Heart right ventricle (tissue), 16 donors: ENCODE measurements around the gene PRAF2. TPM values are rescaled to one million over a fixed set of nuclear protein-coding genes. Genes with fewer than 3 reads are reported as not detected.

ENCODE experiments used
- ATAC-seq, 8 donors: fragments of 200-7000 bp; cut with Tn5 transposase; one replicate each; pipeline ENCODE4 v1.9.1; 2020; ENCODE audit warnings: mild to moderate bottlenecking in 8 of 8, moderate library complexity in 8 of 8, moderate number of reproducible peaks in 1 of 8
- DNase-seq, 2 donors: peaks; one replicate each; pipeline ENCODE4 v3.0.0-alpha.2; 2020
- H3K27ac ChIP-seq, 10 donors: fragments of 200-600 bp; sonication (generic) in 2 of 10; one replicate each; pipeline versions ENCODE4 v1.5.0 to v1.8.0; 2020 to 2022; ENCODE audit warnings: mild to moderate bottlenecking in 3 of 10
- H3K27me3 ChIP-seq, 7 donors: fragments of 200-600 bp; one replicate each; pipeline ENCODE4 v1.8.0; 2021 to 2022; ENCODE audit warnings: mild to moderate bottlenecking in 2 of 7
- H3K36me3 ChIP-seq, 9 donors: fragments of 200-600 bp; sonication (generic) in 1 of 9; one replicate each; pipeline versions ENCODE4 v1.5.0 to v1.8.0; 2020 to 2022; ENCODE audit warnings: mild to moderate bottlenecking in 2 of 9
- H3K4me1 ChIP-seq, 9 donors: fragments of 200-600 bp; sonication (generic) in 1 of 9; one replicate each; pipeline versions ENCODE4 v1.5.0 to v1.8.0; 2020 to 2022; ENCODE audit warnings: mild to moderate bottlenecking in 4 of 9
- H3K4me3 ChIP-seq, 10 donors: fragments of 200-600 bp; sonication (generic) in 2 of 10; one replicate each; pipeline versions ENCODE4 v1.5.0 to v1.8.0; 2020 to 2022; ENCODE audit warnings: mild to moderate bottlenecking in 7 of 10, moderate library complexity in 2 of 10
- H3K9me3 ChIP-seq, 11 donors: fragments of 200-600 bp in 10 of 11; sonication (generic) in 2 of 11; one replicate each; pipeline versions ENCODE4 v1.5.0 to v1.8.0; 2013 to 2022; ENCODE audit warnings: mild to moderate bottlenecking in 2 of 11, control low read depth in 1 of 11, moderate library complexity in 1 of 11
- WGBS, 2 donors: extraction: QIAGEN DNeasy Blood & Tissue Kit; methylation state at CpG; one replicate each; pipeline ENCODE4 v1.1.7; 2013; ENCODE audit warnings: inconsistent platforms in 1 of 2; 5-methylcytosine and 5-hydroxymethylcytosine counted together
- intact Hi-C, 10 donors: fragments of 100-400 bp; cut with DNase I; formaldehyde crosslinking; loops; one replicate each; pipeline versions ENCODE4 v1.11.1 to v1.14.2; 2022
- polyA plus RNA-seq, 2 donors: library from polyadenylated mRNA; stranded (reverse); fragments of 200-250 nt; gene quantifications; one replicate each; pipeline ENCODE4 v1.2.3, GENCODE V29; 2013
- total RNA-seq, 10 donors: library from RNA; stranded (reverse); fragmentation: NEBNext Ultra II Directional in 3 of 10; extraction: Animal tissue kit (Norgen Biotek cat#: 25700) in 3 of 10; gene quantifications; one replicate each; pipeline versions ENCODE4 v1.2.1 to v1.2.4, GENCODE V29; 2021 to 2023
- TF ChIP-seq, protein P1 (sequence below), 9 donors: fragments of 200-600 bp; sonication (generic) in 2 of 9; IDR thresholded peaks; one replicate each; pipeline versions ENCODE4 v1.5.0 to v1.8.0; 2021 to 2022; ENCODE audit warnings: antibody characterized with exemption in 9 of 9, mild to moderate bottlenecking in 5 of 9, moderate library complexity in 1 of 9
- donor health status: Arrhythmogenic right ventricular cardiomyopathy.
- donor health status: ischemic (EF 13 %, LVEDD 7.1; RV severe dilation, severe dysfunction).
- donor health status: healthy with polysubstance abuse.
- donor health status: DM: no; HTN: yes; CAD: no.
- donor health status: DM: no; HTN: no; CAD: no.
- donor health status: ischemic (EF 25% LVEDD 6.9; RV normal size, moderate dysfunction).
- donor health status: ischemic (EF 25% LVEDD 5.7; RV mildly dilated, moderate dysfunction).
- donor health status: healthy.
- donor health status: DM: yes; HTN: yes; CAD: no.
- donor health status: Ischemic cardiomyopathy.
- donor health status: ischemic (EF 35%, LVEDD 5.7; RV mildly dilated, moderate dysfunction).
- donor health status: nonischemic (EF 11% LVEDD 7.7; RV severe dilation, severe dysfunction).
- donor health status: DM: yes; HTN: yes; CAD: no.
- donor health status: PGD.
- donor health status: ischemic (EF 29% LVEDD 5.4; RV normal size, mild dysfunction).
- donor health status: nonischemic (EF 23%, LVEDD 6.1; RV moderate dilation, normal function).

The PRAF2 gene
- total and polyA plus RNA-seq, 12 donors: 5.4 to 26.5 (median 8.7) TPM

DNA sequence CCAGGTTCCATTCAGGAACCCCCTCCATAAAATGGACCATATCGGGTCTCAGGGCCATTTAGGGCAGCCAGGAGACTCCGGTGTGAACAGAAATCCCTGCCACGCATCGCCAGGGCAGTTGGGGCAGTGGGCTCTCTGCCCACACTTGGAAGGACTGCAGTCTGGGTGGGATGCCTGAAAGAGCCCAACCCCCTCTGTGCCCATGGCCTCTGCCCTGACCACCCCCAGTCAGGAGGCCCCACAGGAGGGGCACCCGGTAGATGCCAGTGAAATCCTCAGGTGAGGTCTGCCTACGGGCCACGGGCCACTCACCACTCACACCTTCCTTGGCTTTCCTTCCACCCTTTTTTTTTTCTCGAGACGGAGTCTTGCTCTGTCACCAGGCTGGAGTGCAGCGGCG lies 4.8 kb downstream of the PRAF2 start:
- H3K4me3 ChIP-seq: no peak overlapping the region
- WGBS, 2 donors: 87% methylated on average over 11 of the region's 11 CpGs
- intact Hi-C loops: no loop called here
- H3K9me3 ChIP-seq: no peaks in the 10 kb centered on the region
- ATAC-seq (no peak), DNase-seq (no peak)
- TF ChIP-seq, protein P1, sequence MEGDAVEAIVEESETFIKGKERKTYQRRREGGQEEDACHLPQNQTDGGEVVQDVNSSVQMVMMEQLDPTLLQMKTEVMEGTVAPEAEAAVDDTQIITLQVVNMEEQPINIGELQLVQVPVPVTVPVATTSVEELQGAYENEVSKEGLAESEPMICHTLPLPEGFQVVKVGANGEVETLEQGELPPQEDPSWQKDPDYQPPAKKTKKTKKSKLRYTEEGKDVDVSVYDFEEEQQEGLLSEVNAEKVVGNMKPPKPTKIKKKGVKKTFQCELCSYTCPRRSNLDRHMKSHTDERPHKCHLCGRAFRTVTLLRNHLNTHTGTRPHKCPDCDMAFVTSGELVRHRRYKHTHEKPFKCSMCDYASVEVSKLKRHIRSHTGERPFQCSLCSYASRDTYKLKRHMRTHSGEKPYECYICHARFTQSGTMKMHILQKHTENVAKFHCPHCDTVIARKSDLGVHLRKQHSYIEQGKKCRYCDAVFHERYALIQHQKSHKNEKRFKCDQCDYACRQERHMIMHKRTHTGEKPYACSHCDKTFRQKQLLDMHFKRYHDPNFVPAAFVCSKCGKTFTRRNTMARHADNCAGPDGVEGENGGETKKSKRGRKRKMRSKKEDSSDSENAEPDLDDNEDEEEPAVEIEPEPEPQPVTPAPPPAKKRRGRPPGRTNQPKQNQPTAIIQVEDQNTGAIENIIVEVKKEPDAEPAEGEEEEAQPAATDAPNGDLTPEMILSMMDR (IDR thresholded peaks at IDR 0.05): no peak
- no peaks in the 10 kb centered on the region for H3K27me3 ChIP-seq
- peaks cover 0 to 12% (median 4%) of the 10 kb centered on the region in 9 donors for H3K4me1 ChIP-seq
- H3K36me3 ChIP-seq: peaks cover 0 to 3% (median 0%) of the 10 kb centered on the region in 9 donors
- H3K27ac ChIP-seq: no peak overlapping the region

DNA sequence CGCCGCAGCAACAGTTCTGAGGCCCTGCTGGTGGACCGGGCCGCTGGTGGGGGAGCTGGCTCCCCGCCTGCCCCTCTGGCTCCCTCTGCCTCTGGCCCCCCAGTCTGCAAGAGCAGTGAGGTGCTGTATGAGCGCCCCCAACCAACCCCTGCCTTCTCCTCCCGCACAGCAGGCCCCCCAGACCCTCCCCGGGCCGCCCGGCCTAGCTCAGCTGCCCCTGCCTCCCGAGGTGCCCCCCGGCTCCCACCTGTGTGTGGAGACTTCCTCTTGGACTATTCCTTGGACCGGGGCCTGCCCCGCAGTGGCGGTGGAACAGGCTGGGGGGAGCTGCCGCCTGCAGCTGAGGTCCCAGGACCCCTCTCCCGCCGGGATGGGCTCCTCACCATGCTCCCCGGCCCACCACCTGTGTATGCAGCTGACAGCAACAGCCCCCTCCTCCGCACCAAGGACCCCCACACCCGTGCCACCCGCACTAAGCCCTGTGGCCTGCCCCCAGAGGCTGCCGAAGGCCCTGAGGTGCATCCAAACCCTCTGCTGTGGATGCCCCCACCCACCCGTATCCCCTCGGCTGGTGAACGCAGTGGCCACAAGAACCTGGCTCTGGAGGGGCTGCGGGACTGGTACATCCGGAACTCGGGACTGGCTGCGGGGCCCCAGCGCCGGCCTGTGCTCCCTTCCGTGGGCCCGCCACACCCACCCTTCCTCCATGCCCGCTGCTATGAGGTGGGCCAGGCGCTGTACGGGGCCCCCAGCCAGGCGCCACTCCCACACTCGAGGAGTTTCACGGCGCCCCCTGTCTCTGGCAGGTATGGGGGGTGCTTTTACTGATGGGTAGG lies 6.3 kb downstream of the PRAF2 start:
- TF ChIP-seq, protein P1 (IDR thresholded peaks at IDR 0.05): no peak
- no peak for ATAC-seq
- Histone ChIP-seq H3K27me3 (no peaks in the 10 kb centered on the region), H3K36me3 (peaks cover 0 to 3% (median 0%) of the 10 kb centered on the region in 9 donors), H3K9me3 (no peaks in the 10 kb centered on the region), H3K27ac (no peak overlapping the region), H3K4me1 (peaks cover 0 to 5% (median 0%) of the 10 kb centered on the region in 9 donors), H3K4me3 (no peak overlapping the region)
- intact Hi-C loops: no loop called here
- no peak for DNase-seq
- WGBS, 2 donors: 94 to 96% methylated on average over 14 to 41 of the region's 41 CpGs

DNA sequence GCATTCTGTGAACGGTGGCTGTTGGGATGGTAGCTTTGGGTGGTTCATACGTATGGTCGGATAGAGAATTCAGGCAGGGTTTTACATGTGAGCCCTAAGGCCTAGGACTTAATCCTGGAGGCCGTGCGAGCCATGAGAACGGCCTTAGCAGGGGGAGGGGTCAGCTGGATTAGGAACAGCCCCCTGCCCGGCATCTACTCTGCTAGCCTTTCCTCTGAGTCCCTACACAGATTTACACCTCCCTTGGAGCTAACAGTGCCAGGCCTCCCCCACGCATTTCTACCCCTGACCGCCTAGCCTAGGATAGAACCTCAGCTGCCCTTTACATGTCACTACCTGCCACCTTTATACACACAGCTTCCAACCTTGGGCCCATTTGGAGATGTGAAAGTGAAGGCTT lies 7.1 kb downstream of the PRAF2 start:
- Histone ChIP-seq H3K36me3 (peaks cover 0 to 7% (median 0%) of the 10 kb centered on the region in 9 donors), H3K27me3 (no peaks in the 10 kb centered on the region), H3K27ac (no peak overlapping the region), H3K4me3 (no peak overlapping the region), H3K9me3 (no peaks in the 10 kb centered on the region), H3K4me1 (no peaks in the 10 kb centered on the region)
- whole genome bisulfite sequencing, 2 donors: 74 to 77% methylated on average over 9 of the region's 9 CpGs
- TF ChIP-seq, protein P1 (IDR thresholded peaks at IDR 0.05): no peak
- ATAC-seq (no peak), DNase-seq (no peak)
- intact Hi-C loops: no loop called here

DNA sequence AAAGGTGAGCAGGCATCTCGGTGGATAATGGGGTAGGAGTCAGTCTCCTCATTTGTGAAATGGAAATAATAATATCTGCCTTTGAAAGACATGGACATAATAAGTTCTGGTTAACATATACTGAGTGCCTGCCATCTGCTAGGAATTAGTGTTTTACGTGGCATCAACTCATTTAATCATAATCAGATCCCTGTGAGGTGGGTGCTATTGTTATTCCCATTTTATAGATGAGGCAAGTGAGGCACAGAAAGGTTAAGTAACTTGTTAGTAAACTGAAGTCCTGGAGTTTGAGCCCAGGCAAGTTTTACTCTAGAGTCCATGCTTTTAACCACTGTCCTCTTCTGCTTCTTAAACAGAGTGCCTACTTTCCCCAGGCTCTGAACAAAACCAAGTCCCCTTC lies 7.5 kb downstream of the PRAF2 start:
- TF ChIP-seq, protein P1 (IDR thresholded peaks at IDR 0.05): no peak
- WGBS, 2 donors: 95 to 96% methylated on average over 2 of the region's 2 CpGs
- Histone ChIP-seq H3K4me3 (no peak overlapping the region), H3K27ac (no peak overlapping the region), H3K27me3 (no peaks in the 10 kb centered on the region), H3K36me3 (peaks cover 0 to 7% (median 0%) of the 10 kb centered on the region in 9 donors), H3K9me3 (no peaks in the 10 kb centered on the region), H3K4me1 (no peaks in the 10 kb centered on the region)
- no peak for ATAC-seq
- intact Hi-C loops: no loop called here
- DNase-seq: no peak
